Duodenal mucosa (tissue), 2 donors: ENCODE measurements around the gene DCP2.

Source experiments
- H3K27ac ChIP-seq: one replicate; pipeline ENCODE4 v1.7.0; 2013; ENCODE audit warnings: low read depth, low read length
- H3K27me3 ChIP-seq, 2 donors: one replicate each; pipeline ENCODE4 v1.7.0; 2013; ENCODE audit warnings: low read length in 2 of 2, control low read depth in 1 of 2; ENCODE audit not compliant: insufficient read depth in 2 of 2, control insufficient read depth in 1 of 2
- H3K36me3 ChIP-seq, 2 donors: one replicate each; pipeline ENCODE4 v1.7.0; 2013; ENCODE audit warnings: low read length in 2 of 2, control low read depth in 1 of 2; ENCODE audit not compliant: insufficient read depth in 2 of 2, control insufficient read depth in 1 of 2
- H3K4me1 ChIP-seq, 2 donors: one replicate each; pipeline ENCODE4 v1.7.0; 2013; ENCODE audit warnings: low read length in 2 of 2, control low read depth in 1 of 2; ENCODE audit not compliant: insufficient read depth in 2 of 2, control insufficient read depth in 1 of 2
- H3K4me3 ChIP-seq, 2 donors: one replicate each; pipeline ENCODE4 v1.7.0; 2013; ENCODE audit warnings: low read length in 2 of 2, low read depth in 1 of 2
- H3K9ac ChIP-seq, 2 donors: one replicate each; pipeline ENCODE4 v1.7.0; 2013; ENCODE audit warnings: low read length in 2 of 2, low read depth in 1 of 2
- H3K9me3 ChIP-seq, 2 donors: one replicate each; pipeline ENCODE4 v1.7.0; 2013; ENCODE audit warnings: low read length in 2 of 2, control low read depth in 1 of 2; ENCODE audit not compliant: control insufficient read depth in 1 of 2

The DCP2 gene

DNA sequence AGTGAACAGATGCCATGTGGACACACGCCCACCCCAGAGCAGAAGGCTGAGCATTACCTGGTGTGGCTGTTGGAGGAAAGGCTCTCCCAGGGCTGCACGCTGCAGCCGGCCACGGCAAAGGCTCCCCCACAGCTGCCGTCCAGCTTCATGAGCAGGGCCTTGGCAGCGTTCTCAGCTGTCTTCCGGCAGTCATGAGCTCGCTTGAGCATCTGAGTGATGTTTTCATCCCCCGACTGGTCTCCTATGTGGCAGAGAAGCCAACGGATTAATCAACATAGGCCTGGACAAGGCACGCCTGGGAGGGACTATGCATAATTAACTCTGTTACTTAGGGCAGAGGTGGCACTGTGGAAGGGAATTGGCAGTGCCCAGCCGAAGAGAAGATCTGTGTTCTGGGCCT, 87.3 kb downstream of the DCP2 start:
- Histone ChIP-seq H3K4me1 (no peaks in the 10 kb centered on the region), H3K4me3 (no peak overlapping the region), H3K9me3 (no peaks in the 10 kb centered on the region), H3K9ac (no peak overlapping the region), H3K27ac (no peak overlapping the region), H3K27me3 (no peaks in the 10 kb centered on the region), H3K36me3 (no peaks in the 10 kb centered on the region)

DNA sequence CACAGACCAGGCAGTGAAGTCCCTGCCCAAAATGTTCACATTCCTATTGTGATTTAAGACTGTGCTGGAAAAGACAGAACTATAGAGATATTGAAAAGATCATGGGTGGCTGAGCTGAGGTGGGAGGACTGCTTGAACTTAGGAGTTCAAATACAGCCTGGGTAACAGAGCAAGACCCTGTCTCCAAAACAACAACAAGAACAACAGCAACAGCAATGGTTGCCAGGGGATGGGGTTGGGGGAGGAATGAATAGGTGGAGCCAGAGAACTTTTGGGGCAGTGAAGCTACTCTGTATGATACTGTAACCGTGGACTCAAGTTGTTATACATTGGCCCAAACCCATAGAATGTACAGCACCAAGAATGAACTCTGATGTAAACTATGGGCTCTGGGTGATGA, 88.2 kb downstream of the DCP2 start:
- Histone ChIP-seq H3K9ac (no peak overlapping the region), H3K4me1 (no peaks in the 10 kb centered on the region), H3K27ac (no peak overlapping the region), H3K36me3 (no peaks in the 10 kb centered on the region), H3K9me3 (no peaks in the 10 kb centered on the region), H3K27me3 (no peaks in the 10 kb centered on the region), H3K4me3 (no peak overlapping the region)

DNA sequence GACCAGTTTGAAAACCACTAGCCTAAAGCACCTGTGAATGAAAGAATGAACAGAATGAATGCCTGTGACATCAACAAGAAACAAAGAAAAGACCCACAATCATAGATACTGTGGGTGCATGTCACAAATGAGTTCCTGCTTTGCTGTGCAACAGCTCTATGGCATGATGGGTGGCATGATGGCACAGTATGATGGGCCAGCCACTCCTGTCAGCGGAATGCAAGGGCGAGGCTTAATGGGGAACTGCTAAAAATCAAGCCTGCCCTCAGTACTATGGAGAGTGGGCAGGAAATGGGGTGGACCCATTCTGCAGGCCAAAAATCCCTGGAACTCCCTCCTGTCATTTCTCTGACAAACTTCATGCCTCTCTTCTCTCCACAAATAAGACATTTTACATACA, 89.0 kb downstream of the DCP2 start:
- H3K4me3 ChIP-seq: no peak overlapping the region
- no peaks in the 10 kb centered on the region for H3K9me3 ChIP-seq
- no peaks in the 10 kb centered on the region for H3K27me3 ChIP-seq
- H3K9ac ChIP-seq: no peak overlapping the region
- H3K36me3 ChIP-seq: no peaks in the 10 kb centered on the region
- H3K27ac ChIP-seq: no peak overlapping the region
- no peaks in the 10 kb centered on the region for H3K4me1 ChIP-seq

DNA sequence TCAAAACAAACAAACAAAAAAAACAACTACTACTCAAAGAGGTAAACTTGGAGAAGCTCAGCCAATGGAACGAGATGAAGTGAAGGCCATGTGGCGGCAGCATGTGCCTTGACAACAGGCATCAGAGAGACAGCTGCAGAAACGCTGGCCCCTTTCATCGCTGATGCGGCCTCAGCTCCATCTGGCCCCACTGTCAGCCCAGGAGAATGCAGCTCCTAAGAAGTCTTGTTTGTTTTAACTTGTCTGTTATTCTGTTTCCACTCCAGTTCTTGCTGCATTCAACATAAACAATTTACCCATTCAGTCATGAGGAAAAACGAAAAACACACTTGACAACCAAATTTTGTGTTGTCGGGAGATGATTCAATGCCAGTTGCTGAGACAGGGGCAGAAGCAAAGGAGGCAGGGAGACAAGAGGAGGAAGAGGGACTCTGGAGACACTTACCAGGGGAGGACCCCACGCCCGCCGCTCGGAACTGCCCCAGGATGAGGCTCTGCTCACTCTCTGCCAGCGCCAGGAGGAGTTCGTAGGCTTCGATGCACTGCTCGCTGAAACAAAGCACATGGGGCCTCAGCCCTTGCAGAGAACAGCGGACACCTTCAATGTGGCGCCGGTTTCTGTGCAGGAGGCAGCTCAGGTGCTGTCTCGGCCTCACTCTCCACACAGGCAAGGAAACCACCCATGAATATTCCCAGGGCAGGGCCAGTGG, 91.2 kb downstream of the DCP2 start:
- H3K27me3 ChIP-seq: no peaks in the 10 kb centered on the region
- no peak overlapping the region for H3K9ac ChIP-seq
- no peak overlapping the region for H3K4me3 ChIP-seq
- H3K4me1 ChIP-seq: no peaks in the 10 kb centered on the region
- no peaks in the 10 kb centered on the region for H3K36me3 ChIP-seq
- H3K9me3 ChIP-seq: no peaks in the 10 kb centered on the region
- H3K27ac ChIP-seq: no peak overlapping the region

DNA sequence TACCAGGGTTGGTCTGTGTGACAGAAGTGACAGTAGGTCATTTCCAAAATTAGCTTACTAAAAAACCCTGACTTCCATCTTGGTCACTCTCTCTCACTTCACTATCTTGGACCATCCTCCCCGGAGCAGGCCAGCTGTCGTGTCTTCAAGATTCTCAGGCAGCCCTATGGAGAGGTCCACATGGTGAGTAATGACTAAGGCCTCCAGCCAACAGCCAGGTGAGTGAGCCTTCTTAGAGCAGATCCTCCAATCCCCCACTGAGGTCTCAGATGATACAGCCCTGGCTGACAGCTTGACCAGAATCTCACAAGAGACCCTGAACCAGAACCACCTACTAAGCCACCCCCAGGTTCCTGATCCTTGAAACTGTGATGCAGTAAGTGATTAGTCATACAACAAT, 92.0 kb downstream of the DCP2 start:
- Histone ChIP-seq H3K27me3 (no peaks in the 10 kb centered on the region), H3K4me3 (no peak overlapping the region), H3K36me3 (no peaks in the 10 kb centered on the region), H3K4me1 (no peaks in the 10 kb centered on the region), H3K9ac (no peak overlapping the region), H3K27ac (no peak overlapping the region), H3K9me3 (no peaks in the 10 kb centered on the region)
